Hepatocyte (in vitro differentiated cells): ENCODE results near the gene GPN1. TPM values are rescaled to one million over a fixed set of nuclear protein-coding genes. Genes with fewer than 3 reads are reported as not detected.

ENCODE experiments used
- DNase-seq: peaks from one replicate; pipeline ENCODE4 v3.0.0-alpha.2; 2016; ENCODE audit warnings: low spot score
- H2AFZ ChIP-seq: fragments of 200-600 bp; sonication (generic); 2 replicates; pipeline ENCODE4 v1.6.0; 2016; ENCODE audit warnings: antibody characterized with exemption, mild to moderate bottlenecking
- H3K27ac ChIP-seq: fragments of 200-600 bp; sonication (generic); 2 replicates; pipeline ENCODE4 v1.5.1; 2016; ENCODE audit warnings: mild to moderate bottlenecking
- H3K27me3 ChIP-seq: fragments of 200-600 bp; sonication (generic); 2 replicates; pipeline ENCODE4 v1.6.1; 2016
- H3K36me3 ChIP-seq: fragments of 200-600 bp; sonication (generic); replicated peaks from 2 replicates; pipeline ENCODE4 v1.5.1; 2016; ENCODE audit warnings: low read depth; ENCODE audit not compliant: insufficient read depth
- H3K4me1 ChIP-seq: fragments of 200-600 bp; sonication (generic); 2 replicates; pipeline ENCODE4 v1.5.1; 2016; ENCODE audit warnings: mild to moderate bottlenecking, moderate library complexity; ENCODE audit not compliant: insufficient read depth
- H3K4me2 ChIP-seq: fragments of 200-600 bp; sonication (generic); 2 replicates; pipeline ENCODE4 v1.6.0; 2016
- H3K4me3 ChIP-seq: fragments of 200-600 bp; sonication (generic); 2 replicates; pipeline ENCODE4 v1.5.1; 2016; ENCODE audit warnings: mild to moderate bottlenecking
- H3K79me2 ChIP-seq: fragments of 200-600 bp; sonication (generic); 2 replicates; pipeline ENCODE4 v1.6.0; 2017; ENCODE audit warnings: mild to moderate bottlenecking
- H3K9me2 ChIP-seq: fragments of 200-600 bp; sonication (generic); replicated peaks from 2 replicates; pipeline ENCODE4 v1.6.0; 2017; ENCODE audit warnings: mild to moderate bottlenecking; ENCODE audit not compliant: insufficient read depth
- H3K9me3 ChIP-seq: fragments of 200-600 bp; sonication (generic); 2 replicates; pipeline ENCODE4 v1.5.1; 2016; ENCODE audit warnings: low read depth, mild to moderate bottlenecking
- H4K20me1 ChIP-seq: fragments of 200-600 bp; sonication (generic); 2 replicates; pipeline ENCODE4 v1.6.0; 2016; ENCODE audit warnings: mild to moderate bottlenecking; ENCODE audit not compliant: insufficient read depth, poor library complexity, severe bottlenecking
- EZH2 ChIP-seq: fragments of 200-600 bp; sonication (generic); IDR thresholded peaks from 2 replicates; pipeline ENCODE4 v1.6.1; 2016; ENCODE audit warnings: antibody characterized with exemption, mild to moderate bottlenecking, borderline replicate concordance
- EZH2phosphoT487 ChIP-seq: fragments of 200-600 bp; sonication (generic); IDR thresholded peaks from one replicate; pipeline ENCODE4 v1.6.1; 2018; ENCODE audit warnings: antibody characterized with exemption, mild to moderate bottlenecking, low read depth, moderate library complexity; ENCODE audit not compliant: unreplicated experiment, severe bottlenecking
- WGBS: methylation state at CpG from one replicate; pipeline ENCODE4 v1.1.6; 2016; ENCODE audit warnings: low lambda C conversion rate; ENCODE audit errors: missing lambda C conversion rate; 5-methylcytosine and 5-hydroxymethylcytosine counted together
- polyA plus RNA-seq: library from polyadenylated mRNA; unstranded; fragments of >200 nt; fragmentation: Nextera tagmentation; extraction: Ambion mirVana; gene quantifications from 2 replicates; pipeline ENCODE4 v1.2.1, GENCODE V29; 2016
- small RNA-seq: library from RNA; depleted of rRNA; stranded (forward); fragments of <200 nt; gene quantifications from one replicate; pipeline ENCODE3, GENCODE V24; 2014
- total RNA-seq: library from RNA; depleted of rRNA; stranded (reverse); fragments of >200 nt; gene quantifications from 2 replicates; pipeline ENCODE4 v1.2.3, GENCODE V29; 2014
- TF ChIP-seq, protein P1 (sequence below): fragments of 200-600 bp; sonication (generic); IDR thresholded peaks from 2 replicates; pipeline ENCODE4 v1.5.1; 2016; ENCODE audit warnings: antibody characterized with exemption, mild to moderate bottlenecking; ENCODE audit not compliant: poor library complexity

GPN1 gene
- total and polyA plus RNA-seq, 2 experiments from 2014 or later: 35.8 to 46.7 TPM

DNA sequence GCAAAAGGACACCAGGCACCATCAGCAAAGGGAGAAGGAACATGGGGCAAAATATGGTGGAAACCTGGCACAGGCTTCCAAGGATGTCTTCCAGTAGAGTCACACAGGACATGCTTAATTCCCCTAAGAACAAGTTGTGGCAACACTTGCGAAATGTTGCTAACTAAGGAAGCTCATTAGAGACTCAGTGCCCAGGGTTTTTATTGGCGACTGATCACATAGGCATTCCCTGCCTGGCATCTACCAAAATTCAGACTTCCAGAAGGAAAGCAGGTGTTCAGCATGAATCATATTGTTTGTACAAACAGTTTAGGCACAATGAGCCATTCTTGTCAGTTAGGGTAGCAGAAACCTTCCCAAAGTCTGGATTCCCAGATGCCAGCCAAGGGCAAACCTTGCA is 60.6 kb downstream of the GPN1 start:
- Histone ChIP-seq H3K27ac (no peak overlapping the region), H3K27me3 (no peaks in the 10 kb centered on the region), H3K4me3 (no peak overlapping the region), H2AFZ (no peak overlapping the region), H3K4me1 (no peaks in the 10 kb centered on the region), H3K36me3 (no peaks in the 10 kb centered on the region), H3K9me2 (no peaks in the 10 kb centered on the region), H3K9me3 (no peaks in the 10 kb centered on the region), H3K4me2 (no peak overlapping the region), H3K79me2 (no peaks in the 10 kb centered on the region), H4K20me1 (no peaks in the 10 kb centered on the region)
- TF ChIP-seq EZH2 (no peak), EZH2phosphoT487 (no peak)
- TF ChIP-seq, protein P1, sequence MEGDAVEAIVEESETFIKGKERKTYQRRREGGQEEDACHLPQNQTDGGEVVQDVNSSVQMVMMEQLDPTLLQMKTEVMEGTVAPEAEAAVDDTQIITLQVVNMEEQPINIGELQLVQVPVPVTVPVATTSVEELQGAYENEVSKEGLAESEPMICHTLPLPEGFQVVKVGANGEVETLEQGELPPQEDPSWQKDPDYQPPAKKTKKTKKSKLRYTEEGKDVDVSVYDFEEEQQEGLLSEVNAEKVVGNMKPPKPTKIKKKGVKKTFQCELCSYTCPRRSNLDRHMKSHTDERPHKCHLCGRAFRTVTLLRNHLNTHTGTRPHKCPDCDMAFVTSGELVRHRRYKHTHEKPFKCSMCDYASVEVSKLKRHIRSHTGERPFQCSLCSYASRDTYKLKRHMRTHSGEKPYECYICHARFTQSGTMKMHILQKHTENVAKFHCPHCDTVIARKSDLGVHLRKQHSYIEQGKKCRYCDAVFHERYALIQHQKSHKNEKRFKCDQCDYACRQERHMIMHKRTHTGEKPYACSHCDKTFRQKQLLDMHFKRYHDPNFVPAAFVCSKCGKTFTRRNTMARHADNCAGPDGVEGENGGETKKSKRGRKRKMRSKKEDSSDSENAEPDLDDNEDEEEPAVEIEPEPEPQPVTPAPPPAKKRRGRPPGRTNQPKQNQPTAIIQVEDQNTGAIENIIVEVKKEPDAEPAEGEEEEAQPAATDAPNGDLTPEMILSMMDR: no peak
- 97% methylated on average over 2 of the region's 2 CpGs for WGBS
- DNase-seq: no peak

DNA sequence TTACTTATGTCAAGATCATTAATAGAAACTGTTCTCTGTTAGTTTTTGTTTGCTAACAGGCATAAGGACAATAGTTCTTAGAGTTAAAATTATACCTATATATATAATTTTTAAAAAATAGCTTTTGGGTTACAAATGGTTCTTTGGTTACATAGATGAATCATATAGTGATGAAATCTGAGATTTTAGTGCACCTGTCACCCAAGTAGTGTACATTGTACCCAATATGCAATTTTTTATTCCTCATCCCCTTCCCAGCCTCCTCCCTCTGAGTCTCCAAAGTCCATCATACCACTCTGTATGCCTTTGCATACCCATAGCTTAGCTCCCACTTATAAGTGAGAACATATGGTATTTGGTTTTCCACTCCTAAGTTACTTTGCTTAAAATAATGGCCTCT is 61.2 kb downstream of the GPN1 start:
- no peak for DNase-seq
- Histone ChIP-seq H4K20me1 (no peaks in the 10 kb centered on the region), H3K4me2 (no peak overlapping the region), H3K36me3 (no peaks in the 10 kb centered on the region), H3K9me2 (no peaks in the 10 kb centered on the region), H2AFZ (no peak overlapping the region), H3K4me3 (no peak overlapping the region), H3K79me2 (no peaks in the 10 kb centered on the region), H3K9me3 (no peaks in the 10 kb centered on the region), H3K4me1 (no peaks in the 10 kb centered on the region), H3K27me3 (no peaks in the 10 kb centered on the region), H3K27ac (no peak overlapping the region)
- TF ChIP-seq EZH2 (no peak), EZH2phosphoT487 (no peak)
- TF ChIP-seq, protein P1: no peak

DNA sequence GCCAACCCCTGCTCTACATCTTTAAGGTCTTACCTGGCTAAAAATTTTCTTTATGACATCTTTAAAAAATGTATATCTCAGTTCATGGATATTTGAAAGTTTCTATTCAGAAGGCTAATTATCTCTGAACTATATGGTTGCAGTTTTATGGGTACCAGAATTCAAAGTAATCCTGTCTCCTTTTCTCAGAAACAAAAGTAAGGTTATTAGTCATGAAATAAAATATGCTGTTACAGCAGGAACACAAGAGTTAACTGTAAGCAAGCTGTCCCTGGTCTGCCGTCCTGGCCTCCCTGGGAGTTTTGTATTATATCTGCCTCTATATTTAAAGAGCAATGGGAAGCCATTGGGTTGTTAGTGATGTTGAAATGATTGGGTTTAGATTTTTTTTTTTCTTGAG is 68.8 kb downstream of the GPN1 start:
- Histone ChIP-seq H2AFZ (no peak overlapping the region), H3K4me2 (no peak overlapping the region), H3K79me2 (no peaks in the 10 kb centered on the region), H3K4me3 (no peak overlapping the region), H3K27me3 (no peaks in the 10 kb centered on the region), H3K4me1 (no peaks in the 10 kb centered on the region), H4K20me1 (no peaks in the 10 kb centered on the region), H3K9me2 (no peaks in the 10 kb centered on the region), H3K36me3 (no peaks in the 10 kb centered on the region), H3K9me3 (no peaks in the 10 kb centered on the region), H3K27ac (no peak overlapping the region)
- TF ChIP-seq EZH2 (no peak), EZH2phosphoT487 (no peak)
- TF ChIP-seq, protein P1: no peak
- WGBS: 68% methylated on average over 1 of the region's 1 CpG
- no peak for DNase-seq

Small RNA genes lying within 50 kb of the gene (small RNA-seq; reads per million reads assigned to genes)
- not detected for gene RF00340

Other genes with a start within 250 kb of the GPN1 start
- gene ZNF513, start 248.3 kb upstream of the GPN1 start, total RNA-seq: 16.0 and 20.6 TPM in 2 replicates
- gene ZNF513, start 248.3 kb upstream of the GPN1 start, polyA plus RNA-seq: 26.1 and 36.4 TPM in 2 replicates
- gene PPM1G, start 219.5 kb upstream of the GPN1 start, total RNA-seq: 60.6 and 64.9 TPM in 2 replicates
- gene PPM1G, start 219.5 kb upstream of the GPN1 start, polyA plus RNA-seq: 65.7 and 71.0 TPM in 2 replicates
- 114 and 127 TPM in 2 replicates for gene NRBP1, start 200.4 kb upstream of the GPN1 start, total RNA-seq
- 157 and 165 TPM in 2 replicates for gene NRBP1, start 200.4 kb upstream of the GPN1 start, polyA plus RNA-seq
- gene KRTCAP3, start 186.7 kb upstream of the GPN1 start, total RNA-seq: 11.4 and 19.3 TPM in 2 replicates
- gene KRTCAP3, start 186.7 kb upstream of the GPN1 start, polyA plus RNA-seq: 21.0 and 23.3 TPM in 2 replicates
- gene IFT172, start 139.3 kb upstream of the GPN1 start, total RNA-seq: 12.2 and 13.0 TPM in 2 replicates
- 13.3 and 14.4 TPM in 2 replicates for gene IFT172, start 139.3 kb upstream of the GPN1 start, polyA plus RNA-seq
- 15.6 and 16.3 TPM in 2 replicates for gene FNDC4, start 133.8 kb upstream of the GPN1 start, total RNA-seq
- 21.4 and 24.2 TPM in 2 replicates for gene FNDC4, start 133.8 kb upstream of the GPN1 start, polyA plus RNA-seq
- gene GCKR, start 132.2 kb upstream of the GPN1 start, total RNA-seq: 7.2 and 7.4 TPM in 2 replicates
- gene GCKR, start 132.2 kb upstream of the GPN1 start, polyA plus RNA-seq: 7.6 and 8.7 TPM in 2 replicates
- gene ZNF512, start 46.0 kb upstream of the GPN1 start, total RNA-seq: 27.7 and 30.7 TPM in 2 replicates
- 13.7 and 19.9 TPM in 2 replicates for gene ZNF512, start 46.0 kb upstream of the GPN1 start, polyA plus RNA-seq
- gene CCDC121, start within 50 bp of the GPN1 start, total RNA-seq: 2.7 and 4.4 TPM in 2 replicates
- gene CCDC121, start within 50 bp of the GPN1 start, polyA plus RNA-seq: 2.7 and 5.4 TPM in 2 replicates
- gene SUPT7L, start 34.6 kb downstream of the GPN1 start, total RNA-seq: 32.3 and 43.3 TPM in 2 replicates
- 27.3 and 30.7 TPM in 2 replicates for gene SUPT7L, start 34.6 kb downstream of the GPN1 start, polyA plus RNA-seq
- gene SLC4A1AP, start 34.8 kb downstream of the GPN1 start, total RNA-seq: 20.6 and 21.1 TPM in 2 replicates
- gene SLC4A1AP, start 34.8 kb downstream of the GPN1 start, polyA plus RNA-seq: 21.9 and 22.1 TPM in 2 replicates
- gene MRPL33, start 142.7 kb downstream of the GPN1 start, total RNA-seq: 148 and 206 TPM in 2 replicates
- 311 and 315 TPM in 2 replicates for gene MRPL33, start 142.7 kb downstream of the GPN1 start, polyA plus RNA-seq